Stimulated activated CD8-positive, alpha-beta memory T cell treated with anti-CD3 and anti-CD28 coated beads, Interleukin-15, amount 100 ng/mL, for 1 hour (primary cell): ENCODE data around the gene MTHFD1L.
"Not testable (repeated sequence)": the region's sequence is repeated elsewhere in the genome, so short reads cannot be mapped to it uniquely, and the experiment has no call there.

ENCODE experiments used
- DNase-seq: peaks from one replicate; pipeline ENCODE4 v3.0.0-alpha.2; 2020; ENCODE audit warnings: low read depth

MTHFD1L gene

DNA sequence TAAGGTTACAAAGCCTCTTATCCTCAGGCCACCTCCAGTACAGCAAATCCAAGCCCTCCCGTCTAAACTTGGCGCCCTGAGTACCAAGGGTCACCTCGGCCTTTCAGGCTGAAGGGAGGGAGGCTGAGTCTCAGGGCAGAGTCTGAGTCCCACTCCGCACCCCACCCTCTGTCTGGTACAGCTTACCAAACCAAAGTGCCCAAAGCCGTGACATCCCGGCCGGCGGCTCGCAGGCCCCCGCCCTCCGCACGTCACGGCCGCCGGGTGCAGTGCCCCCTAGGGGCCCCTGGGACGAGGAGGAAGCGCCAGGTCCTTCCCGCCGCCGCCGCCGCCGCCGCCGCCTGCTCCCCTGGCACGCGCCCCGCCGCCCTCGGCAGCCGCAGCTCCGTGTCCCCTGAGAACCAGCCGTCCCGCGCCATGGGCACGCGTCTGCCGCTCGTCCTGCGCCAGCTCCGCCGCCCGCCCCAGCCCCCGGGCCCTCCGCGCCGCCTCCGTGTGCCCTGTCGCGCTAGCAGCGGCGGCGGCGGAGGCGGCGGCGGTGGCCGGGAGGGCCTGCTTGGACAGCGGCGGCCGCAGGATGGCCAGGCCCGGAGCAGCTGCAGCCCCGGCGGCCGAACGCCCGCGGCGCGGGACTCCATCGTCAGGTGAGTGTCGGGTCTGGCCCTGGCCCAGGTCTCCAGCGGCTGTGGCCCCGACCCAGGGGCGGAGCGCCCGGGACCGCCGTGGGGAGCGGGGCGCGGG, at the start of gene MTHFD1L:
Gene MTHFD1L (plus strand): TSS at position 297 of the 741 bp plus-strand sequence. CDS start 121 bp downstream, at position 418.
- peak; percentile 42 for DNase-seq

GRCh38 chr6:150816554-150816953, 48.9 kb upstream of the MTHFD1L start:
- not testable (repeated sequence) for DNase-seq

DNA sequence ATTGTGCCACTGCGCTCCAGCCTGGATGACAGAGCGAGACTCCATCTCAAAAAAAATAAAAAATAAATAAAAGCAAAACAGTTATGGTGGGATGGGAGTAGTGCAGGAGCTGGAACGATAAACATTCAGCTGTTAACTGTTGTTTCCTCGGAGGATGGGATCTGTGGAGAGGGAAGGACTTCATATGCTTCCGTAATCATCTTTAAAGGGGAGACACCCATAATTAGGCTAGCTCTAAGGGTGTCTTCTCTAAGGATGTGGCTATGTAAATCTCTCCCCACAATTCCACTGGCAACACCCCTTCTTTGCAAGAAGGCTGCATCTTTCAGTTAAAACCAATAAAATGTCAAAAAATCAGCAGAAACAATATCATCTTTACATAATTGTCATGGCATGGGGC, 42.6 kb upstream of the MTHFD1L start:
- no peak for DNase-seq

DNA sequence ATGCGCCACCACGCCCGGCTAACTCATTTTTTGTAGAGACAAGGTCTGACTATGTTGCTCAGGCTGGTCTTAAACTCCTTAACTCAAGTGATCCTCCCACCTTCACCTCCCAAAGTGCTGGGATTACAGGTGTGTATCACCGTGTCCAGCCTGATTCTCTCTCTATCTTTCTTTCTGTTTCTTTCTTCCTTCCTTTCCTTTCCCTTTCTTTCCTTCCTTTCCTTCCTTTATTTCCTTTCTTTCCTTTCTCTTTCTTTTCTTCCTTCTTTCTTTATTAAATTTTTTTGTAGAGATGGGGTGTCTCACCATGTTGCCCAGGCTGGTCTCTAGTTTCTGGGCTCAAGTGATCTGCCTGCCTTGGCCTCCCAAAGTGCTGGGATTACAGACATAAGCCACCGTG, 38.7 kb upstream of the MTHFD1L start:
- no peak for DNase-seq

DNA sequence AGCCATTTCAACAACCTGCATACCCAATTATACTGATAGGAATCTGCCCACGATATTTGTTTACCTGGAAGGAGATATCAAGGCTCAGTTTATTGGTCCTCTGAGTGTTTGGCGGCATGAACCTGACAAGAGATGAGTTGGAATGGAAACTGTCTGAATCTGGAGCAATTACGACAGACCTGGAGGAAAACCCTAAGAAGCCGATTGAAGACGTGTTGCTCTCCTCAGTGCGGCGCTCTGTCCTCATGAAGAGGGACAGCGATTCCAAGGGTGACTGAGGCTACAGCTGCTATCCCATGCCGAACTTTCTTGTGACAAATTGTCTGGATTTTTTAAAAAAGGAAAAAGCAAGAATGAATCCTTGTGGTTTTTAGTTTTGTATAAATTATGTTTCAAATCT, 37.4 kb upstream of the MTHFD1L start:
- DNase-seq, result not testable (repeated sequence)

DNA sequence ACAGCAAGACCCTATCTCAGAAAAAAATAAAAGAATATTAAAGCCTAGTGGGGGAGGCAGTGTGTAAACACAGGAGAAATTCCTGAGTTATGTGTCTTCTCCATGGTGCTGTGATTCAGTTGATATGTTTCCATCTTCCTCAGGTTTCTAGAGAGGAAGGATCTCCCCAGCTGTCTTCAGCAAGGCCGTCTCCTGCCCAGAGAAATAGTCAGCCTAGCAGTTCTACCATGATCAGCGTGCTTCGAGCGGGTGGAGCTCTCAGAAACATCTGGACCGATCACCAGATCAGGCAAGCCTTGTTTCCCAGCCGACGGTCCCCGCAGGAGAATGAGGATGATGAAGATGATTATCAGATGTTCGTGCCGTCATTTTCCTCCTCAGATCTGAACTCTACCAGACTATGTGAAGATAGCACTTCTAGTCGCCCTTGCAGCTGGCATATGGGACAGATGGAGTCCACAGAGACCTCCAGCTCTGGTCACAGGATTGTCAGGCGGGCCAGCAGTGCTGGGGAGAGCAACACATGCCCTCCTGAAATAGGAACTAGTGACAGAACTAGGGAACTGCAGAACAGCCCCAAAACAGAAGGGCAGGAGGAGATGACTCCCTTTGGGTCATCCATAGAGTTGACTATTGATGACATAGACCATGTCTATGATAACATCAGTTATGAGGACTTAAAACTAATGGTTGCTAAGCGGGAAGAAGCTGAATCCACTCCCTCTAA, 34.9 kb upstream of the MTHFD1L start:
- no peak for DNase-seq

DNA sequence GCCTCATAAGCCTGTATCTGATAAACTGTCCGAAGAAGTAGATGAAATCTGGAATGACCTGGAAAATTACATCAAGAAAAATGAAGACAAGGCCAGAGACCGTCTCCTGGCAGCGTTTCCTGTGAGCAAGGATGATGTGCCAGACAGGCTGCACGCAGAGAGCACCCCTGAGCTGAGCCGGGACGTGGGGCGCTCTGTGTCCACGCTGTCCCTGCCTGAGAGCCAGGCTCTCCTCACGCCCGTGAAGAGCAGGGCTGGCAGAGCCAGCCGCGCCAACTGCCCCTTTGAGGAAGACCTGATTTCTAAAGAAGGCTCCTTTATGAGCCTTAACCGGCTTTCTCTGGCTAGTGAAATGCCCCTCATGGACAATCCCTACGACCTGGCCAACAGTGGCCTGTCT, 33.9 kb upstream of the MTHFD1L start:
- no peak for DNase-seq

DNA sequence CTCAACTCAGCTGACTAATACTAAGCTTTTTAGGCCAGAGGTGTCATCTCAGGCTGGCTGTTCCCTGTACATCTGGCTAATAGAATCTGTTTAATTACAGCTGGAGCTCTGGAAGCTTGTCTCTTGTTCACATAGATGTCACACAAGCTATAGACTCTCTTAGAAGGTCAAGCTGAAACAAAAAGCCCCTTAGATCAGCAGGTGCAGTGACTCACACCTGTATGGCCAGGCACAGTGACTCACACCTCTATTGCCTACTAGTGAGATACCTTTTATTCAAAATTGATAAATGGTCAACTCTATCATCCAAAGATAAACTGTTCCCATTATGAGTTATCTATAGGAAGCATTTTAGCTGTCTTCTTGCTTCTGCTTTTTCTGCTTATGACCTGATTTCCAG, 29.9 kb upstream of the MTHFD1L start:
- no peak for DNase-seq

DNA sequence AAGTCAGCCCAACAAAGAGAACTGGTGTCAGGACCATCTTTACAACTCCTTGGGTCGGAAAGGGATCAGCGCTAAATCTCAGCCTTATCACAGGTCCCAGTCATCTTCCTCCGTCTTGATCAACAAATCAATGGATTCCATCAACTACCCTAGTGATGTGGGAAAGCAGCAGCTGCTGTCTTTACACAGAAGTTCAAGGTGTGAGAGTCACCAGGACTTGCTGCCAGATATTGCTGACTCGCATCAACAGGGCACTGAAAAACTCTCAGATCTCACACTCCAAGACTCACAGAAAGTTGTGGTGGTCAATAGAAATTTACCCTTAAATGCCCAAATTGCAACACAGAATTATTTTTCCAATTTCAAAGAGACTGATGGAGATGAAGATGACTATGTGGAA, 25.3 kb upstream of the MTHFD1L start:
- DNase-seq, result no peak

DNA sequence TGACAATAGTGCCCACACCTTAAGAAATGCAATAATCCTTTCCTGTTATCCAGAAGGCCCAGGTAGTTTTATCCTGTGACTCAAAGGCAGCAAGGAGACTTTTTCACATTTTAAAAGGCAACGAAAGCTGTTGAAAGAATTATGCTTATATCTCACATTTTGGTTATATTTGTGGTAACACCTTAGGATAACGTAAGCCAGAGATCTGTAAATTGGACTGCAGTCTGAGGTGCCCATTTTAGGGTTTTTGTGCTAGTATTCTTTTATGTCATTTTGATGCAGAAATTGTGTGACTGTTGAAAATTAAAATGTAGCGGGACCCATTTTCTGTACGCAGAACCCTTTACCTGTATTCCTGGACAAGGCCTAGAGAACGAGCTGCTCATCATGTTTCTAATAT, 24.3 kb upstream of the MTHFD1L start:
- DNase-seq, result no peak

DNA sequence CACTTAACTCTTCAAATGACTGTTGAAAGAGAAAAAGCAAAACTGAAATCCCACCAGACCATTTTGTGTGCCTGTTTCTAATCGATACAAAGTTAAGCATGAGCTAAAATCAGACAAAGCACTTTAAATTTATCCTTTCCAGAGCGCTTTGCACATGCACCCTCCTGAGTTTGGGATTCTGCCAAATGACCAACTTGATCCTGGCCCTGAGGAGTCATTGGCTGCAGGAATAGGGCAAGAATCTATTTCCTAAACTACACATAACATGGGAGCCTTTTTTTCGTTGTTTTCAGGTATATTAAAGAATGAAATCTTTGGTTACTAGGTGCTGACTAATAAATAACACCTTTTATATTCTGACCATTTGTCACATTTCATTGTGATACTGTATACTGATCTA, 23.8 kb upstream of the MTHFD1L start:
- no peak for DNase-seq

DNA sequence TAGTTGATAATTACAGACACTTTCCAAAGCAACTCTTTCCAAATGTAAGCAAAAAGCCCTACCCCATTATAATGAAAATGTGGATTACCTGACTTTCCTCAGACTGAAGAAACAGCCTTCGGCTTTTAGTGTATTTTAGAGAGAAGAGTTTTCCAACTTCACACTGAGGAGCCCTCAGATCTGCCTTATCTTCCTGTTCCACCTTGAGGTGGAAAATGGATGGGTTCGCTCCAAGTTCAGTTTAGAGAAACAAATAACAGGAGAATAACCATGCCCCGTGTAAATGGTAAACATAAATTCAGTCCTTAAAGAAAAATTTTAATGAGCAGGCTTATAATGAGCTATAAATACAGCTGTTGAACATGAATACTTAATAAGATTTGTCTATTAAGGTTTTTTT, 21.1 kb upstream of the MTHFD1L start:
- no peak for DNase-seq

DNA sequence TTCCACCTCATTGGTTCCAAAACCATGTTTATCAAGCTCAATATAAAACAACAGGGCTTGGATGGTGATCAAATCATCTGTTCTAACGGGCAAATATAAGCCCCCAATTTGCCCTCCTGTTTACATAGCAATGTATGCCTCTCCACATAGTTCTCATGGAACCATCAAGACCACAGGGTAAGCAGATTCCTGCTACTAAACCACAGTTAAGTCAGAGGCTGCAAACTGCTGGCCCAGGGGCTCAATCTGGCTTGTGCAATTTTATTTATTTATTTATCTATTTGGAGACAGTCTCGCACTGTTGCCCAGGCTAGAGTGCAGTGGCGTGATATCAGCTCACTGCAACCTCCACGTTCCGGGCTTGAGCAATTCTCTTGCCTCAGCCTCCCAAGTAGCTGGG, 18.9 kb upstream of the MTHFD1L start:
- no peak for DNase-seq

- DNase-seq, result no peak
These were observed 17.1 kb upstream of the MTHFD1L start for GRCh38 chr6:150848400-150848799.

GRCh38 chr6:150854392-150854791, 11.1 kb upstream of the MTHFD1L start:
- not testable (repeated sequence) for DNase-seq

DNA sequence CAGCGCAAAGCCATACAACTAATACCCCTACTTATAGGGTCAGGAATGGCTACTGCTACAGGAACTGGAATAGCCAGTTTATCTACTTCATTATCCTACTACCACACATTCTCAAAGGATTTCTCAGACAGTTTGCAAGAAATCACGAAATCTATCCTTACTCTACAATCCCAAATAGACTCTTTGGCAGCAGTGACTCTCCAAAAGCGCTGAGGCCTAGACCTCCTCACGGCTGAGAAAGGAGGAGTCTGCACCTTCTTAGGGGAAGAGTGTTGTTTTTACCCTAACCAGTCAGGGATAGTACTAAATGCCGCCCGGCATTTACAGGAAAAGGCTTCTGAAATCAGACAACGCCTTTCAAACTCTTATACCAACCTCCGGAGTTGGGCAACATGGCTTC, 10.3 kb upstream of the MTHFD1L start:
- DNase-seq, result not testable (repeated sequence)

GRCh38 chr6:150857062-150857944, 8.2 kb upstream of the MTHFD1L start:
- DNase-seq, result no peak

- no peak for DNase-seq
These were observed 7.6 kb upstream of the MTHFD1L start for GRCh38 chr6:150857945-150858308.

DNA sequence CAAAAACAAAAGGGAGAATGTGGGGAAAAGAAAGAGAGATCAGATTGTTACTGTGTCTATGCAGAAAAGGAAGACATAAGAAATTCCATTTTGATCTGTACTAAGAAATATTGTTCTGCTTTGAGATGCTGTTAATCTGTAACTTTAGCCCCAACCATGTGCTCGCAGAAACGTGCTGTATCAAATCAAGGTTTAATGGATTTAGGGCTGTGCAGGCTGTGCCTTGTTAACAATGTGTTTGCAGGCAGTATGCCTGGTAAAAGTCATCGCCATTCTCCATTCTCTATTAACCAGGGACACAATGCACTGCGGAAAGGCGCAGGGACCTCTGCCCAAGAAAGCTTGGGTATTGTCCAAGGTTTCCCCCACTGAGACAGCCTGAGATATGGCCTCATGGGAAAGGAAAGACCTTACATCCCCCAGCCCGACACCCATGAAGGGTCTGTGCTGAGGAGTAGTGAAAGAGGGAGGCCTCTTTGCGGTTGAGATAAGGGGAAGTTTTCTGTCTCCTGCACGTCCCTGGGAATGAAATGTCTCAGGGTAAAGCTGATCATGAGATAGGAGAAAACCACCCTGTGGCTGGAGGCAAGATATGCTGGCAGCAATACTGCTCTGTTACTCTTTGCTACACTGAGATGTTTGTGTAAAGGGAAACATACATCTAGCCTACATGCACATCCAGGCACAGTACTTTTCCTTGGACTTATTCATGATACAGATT, 3.9 kb upstream of the MTHFD1L start:
- DNase-seq, result not testable (repeated sequence)

- no peak for DNase-seq
These were observed 2.1 kb upstream of the MTHFD1L start for GRCh38 chr6:150863213-150863928.

GRCh38 chr6:150865043-150865405, 478 bp upstream of the MTHFD1L start:
- no peak for DNase-seq
